Keratinocyte (primary cell): ENCODE results near the gene GNAT3. TPM values are rescaled to one million over a fixed set of nuclear protein-coding genes. Genes with fewer than 3 reads are reported as not detected.

Experiments
- DNase-seq: peaks from one replicate; pipeline ENCODE4 v3.0.0-alpha.2; 2011; ENCODE audit warnings: low read depth, missing footprints, low spot score
- FAIRE-seq: peaks from 2 replicates; lab custom pipeline; 2011; peaks lifted over from hg19 to GRCh38; lab: Jason Lieb, UNC
- H2AFZ ChIP-seq: 2 replicates; pipeline ENCODE4 v1.6.0; 2012; ENCODE audit warnings: low read length, control low read depth, inconsistent platforms; ENCODE audit not compliant: control insufficient read depth
- H3K27ac ChIP-seq: 2 replicates; pipeline ENCODE4 v1.5.1; 2011; ENCODE audit warnings: low read length; ENCODE audit not compliant: control insufficient read depth, insufficient read depth
- H3K27me3 ChIP-seq: 3 replicates; pipeline ENCODE4 v1.6.0; 2011; ENCODE audit warnings: low read length; ENCODE audit not compliant: control insufficient read depth, insufficient read depth; ENCODE audit errors: extremely low read depth
- H3K36me3 ChIP-seq, 2 experiments: 2 replicates in 1 of 2; 3 replicates in 1 of 2; pipeline ENCODE4 v1.5.1; 2011; ENCODE audit warnings: low read length in 2 of 2, mild to moderate bottlenecking in 1 of 2; ENCODE audit not compliant: control insufficient read depth in 2 of 2, insufficient read depth in 2 of 2; ENCODE audit errors: extremely low read depth in 1 of 2
- H3K4me1 ChIP-seq: 3 replicates; pipeline ENCODE4 v1.5.1; 2011; ENCODE audit warnings: low read length; ENCODE audit not compliant: control insufficient read depth, insufficient read depth; ENCODE audit errors: extremely low read depth
- H3K4me2 ChIP-seq: 3 replicates; pipeline ENCODE4 v1.6.0; 2011; ENCODE audit warnings: low read depth, low read length; ENCODE audit not compliant: control insufficient read depth, insufficient read depth; ENCODE audit errors: extremely low read depth
- H3K4me3 ChIP-seq, 3 experiments: fragments of 200-600 bp in 1 of 3; sonication (generic) in 1 of 3; 2 replicates in 2 of 3; 3 replicates in 1 of 3; pipeline ENCODE4 v1.5.1; 2011 to 2016; ENCODE audit warnings: low read length in 3 of 3, mild to moderate bottlenecking in 3 of 3, control low read depth in 2 of 3, inconsistent platforms in 1 of 3, low read depth in 1 of 3, mixed read lengths in 1 of 3, mixed run types in 1 of 3, moderate library complexity in 1 of 3; ENCODE audit not compliant: control insufficient read depth in 2 of 3, insufficient read depth in 2 of 3; ENCODE audit errors: extremely low read depth in 1 of 3
- H3K79me2 ChIP-seq: 2 replicates; pipeline ENCODE4 v1.6.0; 2012; ENCODE audit warnings: low read length; ENCODE audit not compliant: control insufficient read depth, insufficient read depth
- H3K9ac ChIP-seq: 3 replicates; pipeline ENCODE4 v1.6.0; 2011; ENCODE audit warnings: low read length; ENCODE audit not compliant: control insufficient read depth, insufficient read depth; ENCODE audit errors: extremely low read depth
- H3K9me1 ChIP-seq: 3 replicates; pipeline ENCODE4 v1.6.0; 2011; ENCODE audit warnings: low read length; ENCODE audit not compliant: control insufficient read depth, insufficient read depth; ENCODE audit errors: extremely low read depth
- H3K9me3 ChIP-seq: 2 replicates; pipeline ENCODE4 v1.5.1; 2012; ENCODE audit warnings: low read depth, low read length; ENCODE audit not compliant: control insufficient read depth
- H4K20me1 ChIP-seq: 3 replicates; pipeline ENCODE4 v1.6.0; 2011; ENCODE audit warnings: low read length; ENCODE audit not compliant: control insufficient read depth, insufficient read depth; ENCODE audit errors: extremely low read depth
- CTCF ChIP-seq, 3 experiments: IDR thresholded peaks in 1 of 3; conservative IDR thresholded peaks in 1 of 3; optimal IDR thresholded peaks in 1 of 3; 2 replicates in 2 of 3; 3 replicates in 1 of 3; pipeline versions ENCODE3 to v1.5.1; 2011; ENCODE audit warnings: low read length in 3 of 3, mild to moderate bottlenecking in 3 of 3, moderate library complexity in 2 of 3, control low read depth in 1 of 3, inconsistent platforms in 1 of 3; ENCODE audit not compliant: insufficient read depth in 2 of 3; ENCODE audit errors: extremely low read depth in 1 of 3
- EZH2 ChIP-seq: IDR thresholded peaks from one replicate; pipeline ENCODE4 v1.6.1; 2012; ENCODE audit warnings: inconsistent platforms, mild to moderate bottlenecking, low read length, moderate library complexity
- dilution Hi-C: fragments of 300-500 bp; cut with MboI; formaldehyde crosslinking; loops from one replicate; pipeline ENCODE4 v1.7.0; 2020; ENCODE audit warnings: low sequenced_read_pairs; ENCODE audit not compliant: extremely low pct_ligation_motif_present
- polyA plus RNA-seq, 5 experiments: library from polyadenylated mRNA; depleted of rRNA in 3 of 5; stranded (reverse) in 3 of 5; stranded (forward) in 1 of 5; unstranded in 1 of 5; fragments of >200 nt; gene quantifications; 1 replicate in 1 of 5; 2 replicates in 3 of 5; 3 replicates in 1 of 5; pipeline versions ENCODE4 v1.2.1 to v1.2.3, GENCODE V29; 2011 to 2012; ENCODE audit warnings: missing spikeins in 2 of 5, low read depth in 1 of 5, low replicate concordance in 1 of 5

The GNAT3 gene
- polyA plus RNA-seq, 1 donor (not counting 4 experiments of a cell fraction or from before 2014, with no cell fraction given) = not detected

GRCh38 chr7:80467069-80467468 lies 44.8 kb downstream of the GNAT3 start:
- no peaks in the 10 kb centered on the region for H3K36me3 ChIP-seq
- H3K9me1 ChIP-seq = no peaks in the 10 kb centered on the region
- no peak for TF ChIP-seq EZH2
- no peak for TF ChIP-seq CTCF (optimal IDR thresholded peaks at IDR 0.05 in 1 of 3, IDR thresholded peaks at IDR 0.05 in 1 of 3, conservative IDR thresholded peaks at IDR 0.05 in 1 of 3; ENCODE audit: extremely low read depth in 1 of 3, insufficient read depth in 2 of 3, low read length in 3 of 3)
- dilution Hi-C loops = no loop called here
- no peak overlapping the region for H3K9ac ChIP-seq
- FAIRE-seq (no peak), DNase-seq (no peak)
- H3K79me2 ChIP-seq = no peaks in the 10 kb centered on the region
- no peak overlapping the region for H3K27ac ChIP-seq
- H4K20me1 ChIP-seq = no peaks in the 10 kb centered on the region
- no peaks in the 10 kb centered on the region for H3K4me1 ChIP-seq
- H3K4me2 ChIP-seq = no peak overlapping the region
- H2AFZ ChIP-seq = no peak overlapping the region
- no peaks in the 10 kb centered on the region for H3K27me3 ChIP-seq
- H3K9me3 ChIP-seq = no peaks in the 10 kb centered on the region
- no peak overlapping the region for H3K4me3 ChIP-seq

- Histone ChIP-seq H3K27ac (no peak overlapping the region), H3K4me2 (no peak overlapping the region), H3K36me3 (no peaks in the 10 kb centered on the region), H3K9me1 (no peaks in the 10 kb centered on the region), H3K27me3 (no peaks in the 10 kb centered on the region), H2AFZ (no peak overlapping the region), H3K9ac (no peak overlapping the region), H3K4me3 (no peak overlapping the region), H3K9me3 (no peaks in the 10 kb centered on the region), H3K4me1 (no peaks in the 10 kb centered on the region), H3K79me2 (no peaks in the 10 kb centered on the region), H4K20me1 (no peaks in the 10 kb centered on the region)
- DNase-seq = no peak
- TF ChIP-seq CTCF (optimal IDR thresholded peaks at IDR 0.05 in 1 of 3, IDR thresholded peaks at IDR 0.05 in 1 of 3, conservative IDR thresholded peaks at IDR 0.05 in 1 of 3; ENCODE audit: extremely low read depth in 1 of 3, insufficient read depth in 2 of 3, low read length in 3 of 3) (no peak), EZH2 (no peak)
- FAIRE-seq = no peak
- dilution Hi-C loops = no loop called here
Observed at GRCh38 chr7:80466636-80467035, 45.2 kb downstream of the GNAT3 start.
